ENCODE measurements around the gene ADGRL2. TPM values are rescaled to one million over a fixed set of nuclear protein-coding genes. Genes with fewer than 3 reads are reported as not detected.
"Not testable (repeated sequence)": the region's sequence is repeated elsewhere in the genome, so short reads cannot be mapped to it uniquely, and the experiment has no call there.

The ADGRL2 gene
- total RNA-seq, 1 donor from 2014 or later = 85.4 TPM

DNA sequence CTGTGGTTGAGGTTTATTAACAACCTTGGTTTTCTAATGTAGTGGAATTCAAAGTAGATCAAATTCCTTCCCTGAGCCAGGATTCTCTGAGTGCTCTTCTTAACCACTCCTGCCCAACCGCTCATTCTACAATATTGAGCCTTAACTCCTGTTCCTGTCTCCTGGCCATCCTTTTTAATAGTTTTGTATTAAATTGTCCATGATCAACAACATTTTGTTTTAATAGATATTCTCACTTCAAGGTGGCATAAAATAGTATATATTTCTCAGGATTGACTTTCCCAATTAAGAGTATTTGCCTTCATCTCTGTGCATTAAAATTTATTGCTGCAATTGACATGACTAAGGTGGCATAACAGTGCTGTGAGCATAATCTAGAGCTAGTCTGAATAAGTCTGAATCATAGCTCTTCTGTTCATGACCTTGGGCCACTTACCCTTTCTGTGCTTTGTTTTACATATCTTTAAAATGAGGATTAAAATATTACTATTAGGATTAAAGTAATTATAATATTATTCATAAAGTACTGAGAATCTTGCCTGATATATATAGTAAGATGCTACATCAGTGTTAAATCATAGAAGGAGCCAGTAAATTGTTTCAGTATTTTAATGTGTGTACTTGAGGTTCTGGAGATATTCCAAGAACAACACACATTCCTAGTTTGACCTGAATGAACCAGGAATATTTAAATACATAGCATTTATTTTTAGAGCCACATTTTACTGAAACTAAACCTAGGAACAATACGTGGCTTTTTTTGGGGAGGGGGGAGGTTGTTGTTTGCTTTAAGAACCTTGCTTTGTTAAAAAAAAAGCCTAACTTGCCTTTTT is 76.4 kb downstream of the ADGRL2 start:
- no peak overlapping the region for H3K4me3 Mint-ChIP-seq (ENCODE audit: unreplicated experiment)
- TF ChIP-seq, protein P1, sequence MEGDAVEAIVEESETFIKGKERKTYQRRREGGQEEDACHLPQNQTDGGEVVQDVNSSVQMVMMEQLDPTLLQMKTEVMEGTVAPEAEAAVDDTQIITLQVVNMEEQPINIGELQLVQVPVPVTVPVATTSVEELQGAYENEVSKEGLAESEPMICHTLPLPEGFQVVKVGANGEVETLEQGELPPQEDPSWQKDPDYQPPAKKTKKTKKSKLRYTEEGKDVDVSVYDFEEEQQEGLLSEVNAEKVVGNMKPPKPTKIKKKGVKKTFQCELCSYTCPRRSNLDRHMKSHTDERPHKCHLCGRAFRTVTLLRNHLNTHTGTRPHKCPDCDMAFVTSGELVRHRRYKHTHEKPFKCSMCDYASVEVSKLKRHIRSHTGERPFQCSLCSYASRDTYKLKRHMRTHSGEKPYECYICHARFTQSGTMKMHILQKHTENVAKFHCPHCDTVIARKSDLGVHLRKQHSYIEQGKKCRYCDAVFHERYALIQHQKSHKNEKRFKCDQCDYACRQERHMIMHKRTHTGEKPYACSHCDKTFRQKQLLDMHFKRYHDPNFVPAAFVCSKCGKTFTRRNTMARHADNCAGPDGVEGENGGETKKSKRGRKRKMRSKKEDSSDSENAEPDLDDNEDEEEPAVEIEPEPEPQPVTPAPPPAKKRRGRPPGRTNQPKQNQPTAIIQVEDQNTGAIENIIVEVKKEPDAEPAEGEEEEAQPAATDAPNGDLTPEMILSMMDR (IDR thresholded peaks at IDR 0.05; ENCODE audit: unreplicated experiment) = no peak
- no peaks in the 10 kb centered on the region for H3K9me3 Mint-ChIP-seq (ENCODE audit: unreplicated experiment)
- H3K4me1 Mint-ChIP-seq (ENCODE audit: unreplicated experiment) = peaks cover 26% of the 10 kb centered on the region
- no peak overlapping the region for H3K27ac Mint-ChIP-seq (ENCODE audit: unreplicated experiment)
- H3K27me3 Mint-ChIP-seq (ENCODE audit: unreplicated experiment) = peaks cover 1% of the 10 kb centered on the region
- no peak for DNase-seq (ENCODE audit: low spot score)
- H3K36me3 Mint-ChIP-seq (ENCODE audit: low read depth, unreplicated experiment) = peaks cover 6% of the 10 kb centered on the region

DNA sequence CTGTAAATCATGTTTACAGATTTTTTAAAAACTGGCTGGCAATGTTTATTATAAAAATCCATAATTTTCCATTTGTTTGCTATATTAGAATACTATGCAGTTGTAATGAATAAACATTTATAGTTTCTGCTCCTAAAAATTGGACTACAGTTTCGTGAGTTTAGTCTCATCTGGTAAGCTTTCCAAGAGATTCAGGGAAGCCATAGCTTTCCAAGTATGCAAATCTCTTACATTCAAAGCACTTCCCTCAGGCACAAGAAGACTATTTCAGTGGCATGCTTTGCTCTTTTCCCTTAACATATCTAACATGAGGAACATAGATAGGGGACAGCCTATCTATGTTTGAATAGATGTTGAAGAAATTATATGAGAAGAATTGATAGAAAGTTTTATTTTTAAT is 77.2 kb downstream of the ADGRL2 start:
- Mint-ChIP-seq H3K9me3 (ENCODE audit: unreplicated experiment) (no peaks in the 10 kb centered on the region), H3K36me3 (ENCODE audit: low read depth, unreplicated experiment) (peaks cover 4% of the 10 kb centered on the region), H3K27me3 (ENCODE audit: unreplicated experiment) (peaks cover 1% of the 10 kb centered on the region), H3K4me1 (ENCODE audit: unreplicated experiment) (peaks cover 26% of the 10 kb centered on the region), H3K27ac (ENCODE audit: unreplicated experiment) (no peak overlapping the region), H3K4me3 (ENCODE audit: unreplicated experiment) (no peak overlapping the region)
- TF ChIP-seq, protein P1 (IDR thresholded peaks at IDR 0.05; ENCODE audit: unreplicated experiment) = no peak
- no peak for DNase-seq (ENCODE audit: low spot score)

DNA sequence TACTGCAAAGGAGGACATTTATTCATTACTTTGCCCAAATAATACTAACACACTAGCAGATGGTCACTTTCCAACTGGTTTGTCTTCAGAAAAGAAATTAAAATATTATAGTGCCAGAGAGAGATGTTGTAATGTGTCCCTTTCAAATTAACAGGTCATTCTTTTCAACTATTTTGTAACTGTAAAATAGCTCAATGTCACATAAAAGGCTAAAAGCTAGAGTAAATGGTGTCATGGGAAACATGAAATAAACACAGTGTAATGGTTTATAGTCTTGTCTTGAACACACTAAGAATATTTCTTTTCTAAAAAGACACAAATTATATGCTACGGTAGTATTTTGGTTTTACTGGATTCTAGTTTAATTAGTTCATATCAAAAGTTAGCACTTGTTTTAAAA is 77.8 kb downstream of the ADGRL2 start:
- H3K27ac Mint-ChIP-seq (ENCODE audit: unreplicated experiment) = no peak overlapping the region
- H3K4me3 Mint-ChIP-seq (ENCODE audit: unreplicated experiment) = no peak overlapping the region
- DNase-seq (ENCODE audit: low spot score) = no peak
- peaks cover 4% of the 10 kb centered on the region for H3K36me3 Mint-ChIP-seq (ENCODE audit: low read depth, unreplicated experiment)
- peaks cover 1% of the 10 kb centered on the region for H3K27me3 Mint-ChIP-seq (ENCODE audit: unreplicated experiment)
- TF ChIP-seq, protein P1 (IDR thresholded peaks at IDR 0.05; ENCODE audit: unreplicated experiment) = no peak
- peaks cover 26% of the 10 kb centered on the region for H3K4me1 Mint-ChIP-seq (ENCODE audit: unreplicated experiment)
- no peaks in the 10 kb centered on the region for H3K9me3 Mint-ChIP-seq (ENCODE audit: unreplicated experiment)

DNA sequence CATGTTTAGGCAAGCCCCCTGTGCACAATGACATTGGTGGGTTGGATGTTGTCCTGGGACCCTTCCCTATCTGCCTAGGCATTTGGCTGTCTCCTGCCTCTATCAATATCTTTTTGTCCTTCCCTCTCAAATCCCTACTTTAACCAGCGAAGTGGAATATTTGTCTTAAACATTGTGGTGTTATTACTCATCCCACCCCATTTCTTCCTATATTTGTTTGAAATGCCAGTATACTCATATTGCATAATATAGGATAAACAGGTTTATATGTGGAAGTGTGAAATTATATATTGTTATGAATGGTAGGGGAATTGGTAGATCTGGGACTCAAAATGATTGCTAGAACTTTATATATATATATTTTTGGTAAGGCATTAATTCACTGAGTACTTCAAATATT is 80.0 kb downstream of the ADGRL2 start:
- Mint-ChIP-seq H3K27ac (ENCODE audit: unreplicated experiment) (peak overlapping the region; percentile 5), H3K4me1 (ENCODE audit: unreplicated experiment) (peaks cover 17% of the 10 kb centered on the region), H3K36me3 (ENCODE audit: low read depth, unreplicated experiment) (peaks cover 4% of the 10 kb centered on the region), H3K4me3 (ENCODE audit: unreplicated experiment) (no peak overlapping the region), H3K9me3 (ENCODE audit: unreplicated experiment) (no peaks in the 10 kb centered on the region), H3K27me3 (ENCODE audit: unreplicated experiment) (no peaks in the 10 kb centered on the region)
- no peak for DNase-seq (ENCODE audit: low spot score)
- TF ChIP-seq, protein P1 (IDR thresholded peaks at IDR 0.05; ENCODE audit: unreplicated experiment) = no peak

DNA sequence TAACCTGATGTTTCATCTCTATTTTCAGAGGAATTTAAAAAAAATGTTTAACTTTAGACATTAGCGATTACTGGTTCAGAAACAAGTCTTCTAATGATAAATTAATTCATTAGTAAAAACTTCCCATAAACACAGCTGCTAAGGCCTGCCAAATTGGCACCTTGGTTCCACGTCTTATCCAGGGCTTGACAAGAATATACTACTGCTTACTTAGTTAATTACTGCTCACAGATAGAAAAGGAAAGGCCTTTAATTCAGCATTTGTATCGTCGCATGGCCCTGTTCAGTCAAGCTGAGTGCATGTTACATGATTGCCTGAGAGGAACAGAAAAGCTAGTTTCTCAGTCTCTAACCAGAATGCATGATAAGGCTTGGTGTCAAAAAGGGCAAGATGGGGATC is 84.6 kb downstream of the ADGRL2 start:
- H3K4me3 Mint-ChIP-seq (ENCODE audit: unreplicated experiment) = no peak overlapping the region
- TF ChIP-seq, protein P1 (IDR thresholded peaks at IDR 0.05; ENCODE audit: unreplicated experiment) = no peak
- H3K4me1 Mint-ChIP-seq (ENCODE audit: unreplicated experiment) = peaks cover 16% of the 10 kb centered on the region
- no peak for DNase-seq (ENCODE audit: low spot score)
- H3K9me3 Mint-ChIP-seq (ENCODE audit: unreplicated experiment) = no peaks in the 10 kb centered on the region
- H3K27ac Mint-ChIP-seq (ENCODE audit: unreplicated experiment) = no peak overlapping the region
- peaks cover 4% of the 10 kb centered on the region for H3K36me3 Mint-ChIP-seq (ENCODE audit: low read depth, unreplicated experiment)
- no peaks in the 10 kb centered on the region for H3K27me3 Mint-ChIP-seq (ENCODE audit: unreplicated experiment)

DNA sequence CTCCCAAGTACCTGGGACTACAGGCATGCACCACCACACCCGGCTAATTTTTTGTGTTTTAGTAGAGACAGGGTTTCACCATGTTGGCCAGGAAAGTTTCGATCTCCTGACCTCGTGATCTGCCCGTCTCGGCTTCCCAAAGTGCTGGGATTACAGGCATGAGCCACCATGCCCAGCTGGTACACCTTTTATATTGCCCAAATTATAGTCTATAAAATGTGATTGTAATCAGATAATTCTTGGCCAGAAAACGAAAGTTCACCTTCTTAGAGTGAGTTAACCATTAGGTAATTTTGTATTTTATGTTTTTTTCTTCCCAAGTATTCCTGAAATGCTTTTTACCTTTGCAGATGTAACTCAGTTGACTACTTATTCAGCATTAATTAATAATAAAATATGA is 85.6 kb downstream of the ADGRL2 start:
- not testable (repeated sequence) for DNase-seq (ENCODE audit: low spot score); H3K27ac Mint-ChIP-seq (ENCODE audit: unreplicated experiment); H3K9me3 Mint-ChIP-seq (ENCODE audit: unreplicated experiment); H3K27me3 Mint-ChIP-seq (ENCODE audit: unreplicated experiment); H3K4me3 Mint-ChIP-seq (ENCODE audit: unreplicated experiment); H3K36me3 Mint-ChIP-seq (ENCODE audit: low read depth, unreplicated experiment)
- H3K4me1 Mint-ChIP-seq (ENCODE audit: unreplicated experiment) = peaks cover 12% of the 10 kb centered on the region
